Stimulated activated CD8-positive, alpha-beta memory T cell treated with anti-CD3 and anti-CD28 coated beads, Interleukin-7, amount 100 ng/mL, for 4 hours (primary cell): Measurements from ENCODE around the gene NFIC.
"Not testable (repeated sequence)": the region's sequence is repeated elsewhere in the genome, so short reads cannot be mapped to it uniquely, and the experiment has no call there.

Experiments
- DNase-seq, 2 donors: peaks; one replicate each; pipeline ENCODE4 v3.0.0-alpha.2; 2020; ENCODE audit warnings: low read depth in 2 of 2

The NFIC gene

GRCh38 chr19:3372413-3372812, 6.0 kb downstream of the NFIC start:
- no peak for DNase-seq

- DNase-seq: no peak
Observed at GRCh38 chr19:3373971-3374368, 7.6 kb downstream of the NFIC start.

- DNase-seq: no peak
Observed at GRCh38 chr19:3374369-3375112, 8.2 kb downstream of the NFIC start.

GRCh38 chr19:3375221-3376090, 9.1 kb downstream of the NFIC start:
- DNase-seq: no peak

GRCh38 chr19:3376091-3376455, 9.7 kb downstream of the NFIC start:
- not testable (repeated sequence) for DNase-seq

GRCh38 chr19:3378352-3379150, 12.2 kb downstream of the NFIC start:
- no peak for DNase-seq

GRCh38 chr19:3380829-3381228, 14.4 kb downstream of the NFIC start:
- no peak for DNase-seq

GRCh38 chr19:3381701-3382372, 15.5 kb downstream of the NFIC start:
- DNase-seq: no peak

- DNase-seq: no peak
Observed at GRCh38 chr19:3382460-3383100, 16.2 kb downstream of the NFIC start.

GRCh38 chr19:3383121-3383722, 16.8 kb downstream of the NFIC start:
- no peak for DNase-seq

- no peak for DNase-seq
Observed at GRCh38 chr19:3386447-3387234, 20.3 kb downstream of the NFIC start.

- DNase-seq: no peak
Observed at GRCh38 chr19:3387645-3388589, 21.5 kb downstream of the NFIC start.

- DNase-seq: no peak
Observed at GRCh38 chr19:3389446-3389778, 23.0 kb downstream of the NFIC start.

- no peak for DNase-seq
Observed at GRCh38 chr19:3389876-3390371, 23.5 kb downstream of the NFIC start.

GRCh38 chr19:3391911-3392310, 25.5 kb downstream of the NFIC start:
- DNase-seq: not testable (repeated sequence)

GRCh38 chr19:3392480-3392879, 26.1 kb downstream of the NFIC start:
- DNase-seq: no peak

- no peak for DNase-seq
Observed at GRCh38 chr19:3396881-3397265, 30.5 kb downstream of the NFIC start.

GRCh38 chr19:3397266-3398022, 31.1 kb downstream of the NFIC start:
- DNase-seq: no peak
